Measurements from ENCODE around the gene ZNF275.
"Not testable (repeated sequence)": the region's sequence is repeated elsewhere in the genome, so short reads cannot be mapped to it uniquely, and the experiment has no call there.

ZNF275 gene

GRCh38 chrX:153387987-153388721 lies 54.2 kb downstream of the ZNF275 start:
- DNase-seq (ENCODE audit: low read depth), result no peak

GRCh38 chrX:153388722-153389459 lies 54.9 kb downstream of the ZNF275 start:
- no peak for DNase-seq (ENCODE audit: low read depth)

- DNase-seq (ENCODE audit: low read depth), result not testable (repeated sequence)
Measured at GRCh38 chrX:153389460-153389768, 55.5 kb downstream of the ZNF275 start.

GRCh38 chrX:153392642-153393321 lies 58.8 kb downstream of the ZNF275 start:
- no peak for DNase-seq (ENCODE audit: low read depth)

GRCh38 chrX:153394612-153395011 lies 60.7 kb downstream of the ZNF275 start:
- DNase-seq (ENCODE audit: low read depth), result no peak

GRCh38 chrX:153395613-153396319 lies 61.8 kb downstream of the ZNF275 start:
- no peak for DNase-seq (ENCODE audit: low read depth)

- DNase-seq (ENCODE audit: low read depth), result no peak
Measured at GRCh38 chrX:153396320-153397195, 62.6 kb downstream of the ZNF275 start.

GRCh38 chrX:153397256-153397960 lies 63.5 kb downstream of the ZNF275 start:
- DNase-seq (ENCODE audit: low read depth), result no peak

GRCh38 chrX:153398275-153398960 lies 64.5 kb downstream of the ZNF275 start:
- DNase-seq (ENCODE audit: low read depth), result no peak

- DNase-seq (ENCODE audit: low read depth), result peak; percentile 25
Measured at GRCh38 chrX:153400146-153401132, 66.5 kb downstream of the ZNF275 start.

- DNase-seq (ENCODE audit: low read depth), result no peak
Measured at GRCh38 chrX:153401133-153401764, 67.3 kb downstream of the ZNF275 start, which contains the start of gene PNMA6E. Gene PNMA6E, minus strand, starts transcription at chrX:153401350. Its CDS starts 2,501 bp downstream, at chrX:153398849.
